ENCODE data around the gene TBXAS1. TPM values are rescaled to one million over a fixed set of nuclear protein-coding genes. Genes with fewer than 3 reads are reported as not detected.

Gene TBXAS1
- total and polyA plus RNA-seq, 4 donors, result 5.5 to 24.5 (median 16.9) TPM

DNA sequence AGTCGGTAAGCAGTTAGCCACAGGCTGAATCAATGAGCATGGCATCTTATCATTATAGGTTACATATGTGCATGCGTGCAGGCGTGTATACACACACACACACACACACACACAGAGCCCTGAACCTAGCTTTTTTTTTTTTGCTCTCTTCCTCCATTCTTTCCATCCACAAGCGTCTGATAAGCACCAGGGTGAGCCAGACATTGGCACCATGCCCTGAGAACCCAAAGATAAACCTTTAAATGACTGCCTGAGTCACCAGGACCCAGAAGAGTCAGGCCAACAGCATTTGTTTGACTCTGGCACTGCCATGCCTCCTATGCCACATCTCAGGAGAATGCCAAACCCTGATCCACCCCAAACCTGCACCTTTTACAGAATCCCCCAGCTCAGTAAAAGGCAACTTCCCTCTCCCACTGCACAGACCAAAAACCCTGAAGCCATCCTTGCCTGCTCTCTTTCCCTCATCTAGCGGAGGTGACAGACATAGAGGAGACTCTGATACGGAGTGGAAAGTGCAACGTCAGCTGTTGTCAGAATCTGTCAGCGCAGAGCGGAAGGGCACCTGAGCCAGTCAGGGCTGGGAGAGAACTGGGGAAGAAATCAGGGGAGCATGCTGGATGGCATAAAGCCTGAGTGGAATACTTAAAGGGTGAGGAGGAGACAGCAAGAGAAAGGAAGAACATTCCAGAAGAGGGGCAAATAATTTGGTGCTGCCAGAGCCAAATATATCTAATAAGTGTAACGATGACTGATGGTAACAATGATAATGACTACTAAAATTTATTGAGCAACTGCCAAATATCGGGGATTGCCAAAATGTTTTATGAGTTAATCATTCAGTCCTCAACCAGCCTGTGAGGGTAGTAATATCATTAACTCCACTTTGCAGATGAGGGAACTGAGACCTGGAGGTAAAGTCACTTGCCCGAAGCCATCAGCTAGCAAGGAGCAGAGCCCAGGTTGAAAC lies 230.5 kb downstream of the TBXAS1 start:
- ATAC-seq (ENCODE audit: low FRiP score) (peak; percentile 6), DNase-seq (peak; percentile 87 to 90)
- Histone ChIP-seq H3K9me3 (ENCODE audit: control insufficient read depth, low read length) (no peaks in the 10 kb centered on the region), H3K27me3 (ENCODE audit: control insufficient read depth in 1 of 2, insufficient read depth in 2 of 2, low read length in 1 of 2) (no peaks in the 10 kb centered on the region), H3K36me3 (ENCODE audit: control insufficient read depth in 1 of 2, insufficient read depth in 2 of 2, low read length in 1 of 2) (no peaks in the 10 kb centered on the region), H3K4me3 (ENCODE audit: low read length in 2 of 2) (no peak overlapping the region), H3K27ac (ENCODE audit: low read depth in 1 of 2, low read length in 2 of 2) (peak overlapping the region in 1 of 2 donors; percentile 69), H3K4me1 (ENCODE audit: control insufficient read depth in 1 of 2, insufficient read depth in 2 of 2, low read length in 2 of 2) (no peaks in the 10 kb centered on the region)
- intact Hi-C loops (cut with DNase I), result no loop called here
- WGBS, 2 donors, result 41 to 44% methylated on average over 12 of the region's 12 CpGs

- H3K27me3 ChIP-seq (ENCODE audit: control insufficient read depth in 1 of 2, insufficient read depth in 2 of 2, low read length in 1 of 2), result no peaks in the 10 kb centered on the region
- no peaks in the 10 kb centered on the region for H3K9me3 ChIP-seq (ENCODE audit: control insufficient read depth, low read length)
- no peak for ATAC-seq (ENCODE audit: low FRiP score)
- no peaks in the 10 kb centered on the region for H3K36me3 ChIP-seq (ENCODE audit: control insufficient read depth in 1 of 2, insufficient read depth in 2 of 2, low read length in 1 of 2)
- no peaks in the 10 kb centered on the region for H3K4me1 ChIP-seq (ENCODE audit: control insufficient read depth in 1 of 2, insufficient read depth in 2 of 2, low read length in 2 of 2)
- 82 to 83% methylated on average over 3 of the region's 3 CpGs for WGBS, 2 donors
- H3K4me3 ChIP-seq (ENCODE audit: low read length in 2 of 2), result no peak overlapping the region
- intact Hi-C loops (cut with DNase I), result no loop called here
- H3K27ac ChIP-seq (ENCODE audit: low read depth in 1 of 2, low read length in 2 of 2), result no peak overlapping the region
- DNase-seq, result no peak
Measured at GRCh38 chr7:140060243-140060630, 231.2 kb downstream of the TBXAS1 start.

GRCh38 chr7:140060788-140061606 lies 231.9 kb downstream of the TBXAS1 start:
- no peaks in the 10 kb centered on the region for H3K27me3 ChIP-seq (ENCODE audit: control insufficient read depth in 1 of 2, insufficient read depth in 2 of 2, low read length in 1 of 2)
- WGBS, 2 donors, result 84 to 86% methylated on average over 11 of the region's 11 CpGs
- H3K36me3 ChIP-seq (ENCODE audit: control insufficient read depth in 1 of 2, insufficient read depth in 2 of 2, low read length in 1 of 2), result no peaks in the 10 kb centered on the region
- H3K4me3 ChIP-seq (ENCODE audit: low read length in 2 of 2), result no peak overlapping the region
- H3K9me3 ChIP-seq (ENCODE audit: control insufficient read depth, low read length), result no peaks in the 10 kb centered on the region
- H3K4me1 ChIP-seq (ENCODE audit: control insufficient read depth in 1 of 2, insufficient read depth in 2 of 2, low read length in 2 of 2), result no peaks in the 10 kb centered on the region
- H3K27ac ChIP-seq (ENCODE audit: low read depth in 1 of 2, low read length in 2 of 2), result peak overlapping the region in 1 of 2 donors; percentile 33
- ATAC-seq (ENCODE audit: low FRiP score) (no peak), DNase-seq (peak in 1 of 2 donors; percentile 70)
- intact Hi-C loops (cut with DNase I), result no loop called here

DNA sequence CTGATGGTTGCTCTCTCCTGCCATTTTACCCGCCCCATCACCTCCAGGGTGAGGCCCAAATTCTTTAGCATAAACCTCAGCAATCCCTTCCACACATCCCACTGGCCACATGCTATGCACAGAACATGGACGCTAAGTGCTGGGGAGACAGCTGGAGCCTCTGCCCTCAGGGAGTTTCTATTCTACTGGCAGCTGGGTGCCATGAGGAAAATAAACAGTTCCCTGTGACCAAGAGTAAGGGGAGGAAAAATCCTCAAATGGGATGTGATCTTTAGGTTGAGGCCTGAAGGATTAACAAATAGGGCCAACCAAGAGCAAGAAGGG lies 232.5 kb downstream of the TBXAS1 start:
- Histone ChIP-seq H3K9me3 (ENCODE audit: control insufficient read depth, low read length) (no peaks in the 10 kb centered on the region), H3K4me1 (ENCODE audit: control insufficient read depth in 1 of 2, insufficient read depth in 2 of 2, low read length in 2 of 2) (no peaks in the 10 kb centered on the region), H3K27ac (ENCODE audit: low read depth in 1 of 2, low read length in 2 of 2) (peak overlapping the region in 1 of 2 donors; percentile 27), H3K4me3 (ENCODE audit: low read length in 2 of 2) (no peak overlapping the region), H3K27me3 (ENCODE audit: control insufficient read depth in 1 of 2, insufficient read depth in 2 of 2, low read length in 1 of 2) (no peaks in the 10 kb centered on the region), H3K36me3 (ENCODE audit: control insufficient read depth in 1 of 2, insufficient read depth in 2 of 2, low read length in 1 of 2) (no peaks in the 10 kb centered on the region)
- intact Hi-C loops (cut with DNase I), result no loop called here
- no peak for DNase-seq
- WGBS, 2 donors, result 96 to 100% methylated on average over 2 of the region's 2 CpGs
- ATAC-seq (ENCODE audit: low FRiP score), result no peak

GRCh38 chr7:140062118-140062527 lies 233.1 kb downstream of the TBXAS1 start:
- intact Hi-C loops (cut with DNase I), result no loop called here
- DNase-seq (peak in 1 of 2 donors; percentile 60), ATAC-seq (ENCODE audit: low FRiP score) (no peak)
- H3K27ac ChIP-seq (ENCODE audit: low read depth in 1 of 2, low read length in 2 of 2), result peak overlapping the region; percentile 30 to 70
- 14 to 20% methylated on average over 32 of the region's 32 CpGs for WGBS, 2 donors
- no peaks in the 10 kb centered on the region for H3K4me1 ChIP-seq (ENCODE audit: control insufficient read depth in 1 of 2, insufficient read depth in 2 of 2, low read length in 2 of 2)
- peak overlapping the region; percentile 74 to 82 for H3K4me3 ChIP-seq (ENCODE audit: low read length in 2 of 2)
- no peaks in the 10 kb centered on the region for H3K27me3 ChIP-seq (ENCODE audit: control insufficient read depth in 1 of 2, insufficient read depth in 2 of 2, low read length in 1 of 2)
- H3K36me3 ChIP-seq (ENCODE audit: control insufficient read depth in 1 of 2, insufficient read depth in 2 of 2, low read length in 1 of 2), result no peaks in the 10 kb centered on the region
- H3K9me3 ChIP-seq (ENCODE audit: control insufficient read depth, low read length), result no peaks in the 10 kb centered on the region

- intact Hi-C loops (cut with DNase I), result no loop called here
- no peaks in the 10 kb centered on the region for H3K27me3 ChIP-seq (ENCODE audit: control insufficient read depth in 1 of 2, insufficient read depth in 2 of 2, low read length in 1 of 2)
- H3K4me1 ChIP-seq (ENCODE audit: control insufficient read depth in 1 of 2, insufficient read depth in 2 of 2, low read length in 2 of 2), result no peaks in the 10 kb centered on the region
- peak within 1 kb of the TSS; percentile 30 to 70 for H3K27ac ChIP-seq (ENCODE audit: low read depth in 1 of 2, low read length in 2 of 2)
- H3K36me3 ChIP-seq (ENCODE audit: control insufficient read depth in 1 of 2, insufficient read depth in 2 of 2, low read length in 1 of 2), result no peaks in the 10 kb centered on the region
- H3K9me3 ChIP-seq (ENCODE audit: control insufficient read depth, low read length), result no peaks in the 10 kb centered on the region
- 0% methylated on average over 100 to 106 of the region's 106 CpGs for WGBS, 2 donors
- ATAC-seq (ENCODE audit: low FRiP score) (peak; percentile 90), DNase-seq (peak; percentile 95 to 96)
- H3K4me3 ChIP-seq (ENCODE audit: low read length in 2 of 2), result peak within 1 kb of the TSS; percentile 74 to 82
Measured at GRCh38 chr7:140062528-140063299, 233.7 kb downstream of the TBXAS1 start, which contains the start of gene PARP12. Gene PARP12 (minus strand): TSS chr7:140062951. CDS start chr7:140062847, 104 bp downstream.

DNA sequence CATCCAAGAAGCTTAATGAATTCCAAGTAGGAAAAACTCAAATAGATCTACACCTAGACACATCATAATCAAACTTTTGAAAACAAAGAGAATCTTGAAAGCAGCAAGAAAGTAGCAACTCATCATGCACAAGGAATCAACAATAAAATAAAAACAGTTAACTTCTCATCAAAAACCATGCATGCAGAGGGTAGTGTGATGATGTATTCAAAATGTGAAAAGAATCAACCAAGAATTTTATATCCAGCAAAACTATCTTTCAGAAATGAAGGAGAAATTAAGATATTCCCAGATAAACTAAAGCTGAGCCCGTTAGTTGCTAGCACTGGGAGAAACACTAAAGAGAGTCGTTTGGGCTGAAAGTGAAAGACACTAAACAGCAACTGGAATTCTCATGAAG lies 238.0 kb downstream of the TBXAS1 start:
- ATAC-seq (ENCODE audit: low FRiP score) (no peak), DNase-seq (no peak)
- WGBS, 2 donors, result 75 to 80% methylated on average over 2 of the region's 2 CpGs
- Histone ChIP-seq H3K4me1 (ENCODE audit: control insufficient read depth in 1 of 2, insufficient read depth in 2 of 2, low read length in 2 of 2) (no peaks in the 10 kb centered on the region), H3K27me3 (ENCODE audit: control insufficient read depth in 1 of 2, insufficient read depth in 2 of 2, low read length in 1 of 2) (no peaks in the 10 kb centered on the region), H3K36me3 (ENCODE audit: control insufficient read depth in 1 of 2, insufficient read depth in 2 of 2, low read length in 1 of 2) (no peaks in the 10 kb centered on the region), H3K4me3 (ENCODE audit: low read length in 2 of 2) (no peak overlapping the region), H3K27ac (ENCODE audit: low read depth in 1 of 2, low read length in 2 of 2) (no peak overlapping the region), H3K9me3 (ENCODE audit: control insufficient read depth, low read length) (no peaks in the 10 kb centered on the region)
- intact Hi-C loops (cut with DNase I), result no loop called here

DNA sequence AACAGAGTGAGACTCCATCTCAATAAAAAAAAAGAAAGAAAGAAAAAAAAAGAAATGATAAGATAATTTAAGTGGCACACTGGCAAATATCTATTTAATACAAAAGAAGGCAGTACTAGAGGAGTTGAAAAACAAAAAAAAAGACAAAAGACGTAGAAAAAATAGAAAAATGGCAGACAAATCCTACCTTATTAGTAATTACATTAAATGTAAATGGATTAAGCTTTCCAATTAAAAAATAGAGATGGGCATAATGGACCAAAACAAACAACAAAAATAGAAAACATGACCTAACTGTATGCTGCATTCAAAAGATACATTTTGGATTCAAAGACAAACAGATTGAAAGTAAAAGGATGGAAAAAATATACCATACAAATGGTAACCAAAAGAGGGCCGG lies 239.0 kb downstream of the TBXAS1 start:
- no peaks in the 10 kb centered on the region for H3K27me3 ChIP-seq (ENCODE audit: control insufficient read depth in 1 of 2, insufficient read depth in 2 of 2, low read length in 1 of 2)
- intact Hi-C loops (cut with DNase I), result no loop called here
- no peak for DNase-seq
- no peaks in the 10 kb centered on the region for H3K4me1 ChIP-seq (ENCODE audit: control insufficient read depth in 1 of 2, insufficient read depth in 2 of 2, low read length in 2 of 2)
- no peaks in the 10 kb centered on the region for H3K36me3 ChIP-seq (ENCODE audit: control insufficient read depth in 1 of 2, insufficient read depth in 2 of 2, low read length in 1 of 2)
- H3K9me3 ChIP-seq (ENCODE audit: control insufficient read depth, low read length), result no peaks in the 10 kb centered on the region
- no peak overlapping the region for H3K27ac ChIP-seq (ENCODE audit: low read depth in 1 of 2, low read length in 2 of 2)
- ATAC-seq (ENCODE audit: low FRiP score), result no peak
- no peak overlapping the region for H3K4me3 ChIP-seq (ENCODE audit: low read length in 2 of 2)
- WGBS, 2 donors, result 60 to 68% methylated on average over 2 of the region's 2 CpGs
